HG03571 (cell line): Measurements from ENCODE around the gene KCNE3.

Experiments
- ATAC-seq: cut with Tn5 transposase; IDR thresholded peaks from one replicate; pipeline ENCODE4 v1.9.1; 2021; ENCODE audit not compliant: unreplicated experiment

The KCNE3 gene

GRCh38 chr11:74471668-74472429 is 4.5 kb upstream of the KCNE3 start:
- ATAC-seq: no peak

- no peak for ATAC-seq
These were observed 3.7 kb upstream of the KCNE3 start for GRCh38 chr11:74471037-74471436.

- ATAC-seq: no peak
These were observed 3.2 kb upstream of the KCNE3 start for GRCh38 chr11:74470526-74470925.

- ATAC-seq: no peak
These were observed 1.6 kb upstream of the KCNE3 start for GRCh38 chr11:74468936-74469335.

GRCh38 chr11:74468521-74468920 is 1.2 kb upstream of the KCNE3 start:
- no peak for ATAC-seq

GRCh38 chr11:74468058-74468457 is 709 bp upstream of the KCNE3 start:
- ATAC-seq: no peak

GRCh38 chr11:74465291-74465708 is 2.0 kb downstream of the KCNE3 start:
- ATAC-seq: no peak

- ATAC-seq: no peak
These were observed 2.6 kb downstream of the KCNE3 start for GRCh38 chr11:74464746-74465145.

GRCh38 chr11:74463216-74463615 is 4.1 kb downstream of the KCNE3 start:
- no peak for ATAC-seq

GRCh38 chr11:74462631-74463030 is 4.7 kb downstream of the KCNE3 start:
- ATAC-seq: no peak

- no peak for ATAC-seq
These were observed 5.3 kb downstream of the KCNE3 start for GRCh38 chr11:74462009-74462408.

DNA sequence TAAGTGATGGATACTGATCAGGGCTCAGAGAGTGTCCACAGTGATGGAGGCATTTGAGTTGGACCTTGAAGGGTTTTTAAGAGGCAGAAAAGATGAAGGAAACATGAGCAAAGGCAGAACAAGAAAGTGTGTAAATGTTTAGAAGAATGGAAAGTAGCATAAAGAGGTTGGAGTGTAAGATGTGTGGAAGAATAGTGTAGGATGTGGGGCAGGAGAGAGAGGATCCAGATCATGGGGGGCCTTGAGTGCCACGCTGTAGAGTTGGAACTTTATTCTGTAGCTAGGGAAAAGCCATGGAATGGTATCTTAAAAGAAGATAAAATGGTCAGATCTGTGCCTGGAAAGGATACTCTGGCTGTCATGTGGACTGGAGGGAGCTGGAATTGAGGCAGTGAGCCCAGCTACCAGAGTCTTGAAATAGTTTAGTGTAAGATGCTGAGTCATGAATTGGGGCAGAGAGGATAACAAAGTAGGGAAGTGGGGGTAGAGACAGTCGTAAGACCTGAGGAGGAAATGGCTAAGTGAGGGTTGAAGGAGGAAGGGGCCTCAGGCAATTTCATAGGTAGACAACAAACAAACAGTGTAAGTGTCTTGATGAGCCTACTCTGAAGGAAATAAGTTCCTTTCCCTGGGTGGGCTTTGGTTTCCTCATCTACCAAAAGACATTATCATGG is 6.7 kb downstream of the KCNE3 start:
- ATAC-seq: no peak

DNA sequence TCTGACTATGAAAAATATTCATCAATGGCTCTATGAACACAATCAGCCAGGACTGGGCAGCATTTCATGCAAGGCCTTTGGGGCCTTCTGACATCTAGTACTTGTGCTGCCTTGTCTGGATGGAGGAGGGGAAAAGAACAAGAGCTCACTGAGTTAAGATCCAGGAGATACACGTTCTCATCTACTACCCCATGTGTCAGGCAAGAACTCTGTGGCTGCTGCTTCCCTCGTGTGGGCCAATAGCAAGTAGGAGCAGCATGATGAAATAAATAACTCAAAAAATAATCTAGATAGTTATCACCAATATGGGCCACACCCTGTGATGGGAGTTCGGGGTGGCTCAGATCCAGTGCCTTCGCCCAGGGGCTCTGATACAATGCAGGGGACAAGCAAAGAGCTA is 7.3 kb downstream of the KCNE3 start:
- no peak for ATAC-seq

- ATAC-seq: no peak
These were observed 7.8 kb downstream of the KCNE3 start for GRCh38 chr11:74459584-74459983.

DNA sequence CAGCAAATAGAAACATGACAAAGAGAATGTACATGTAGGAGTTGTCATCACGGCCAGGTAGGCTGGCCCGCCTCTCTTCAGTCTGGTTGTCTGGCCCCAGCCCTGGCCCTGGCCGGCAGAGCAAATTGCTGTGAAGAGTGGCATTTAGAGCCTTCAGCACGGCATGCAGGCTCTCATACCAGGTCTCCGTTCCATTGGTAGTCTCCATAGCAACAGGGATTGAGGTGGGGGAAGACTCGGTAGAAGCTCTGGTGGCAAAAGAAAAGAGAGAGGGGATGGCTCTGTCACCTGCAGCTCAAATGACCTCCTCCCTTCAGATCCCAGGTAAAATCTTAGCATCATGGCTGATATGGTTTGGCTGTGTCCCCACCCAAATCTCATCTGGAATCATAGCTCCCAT is 10.0 kb downstream of the KCNE3 start:
- no peak for ATAC-seq

DNA sequence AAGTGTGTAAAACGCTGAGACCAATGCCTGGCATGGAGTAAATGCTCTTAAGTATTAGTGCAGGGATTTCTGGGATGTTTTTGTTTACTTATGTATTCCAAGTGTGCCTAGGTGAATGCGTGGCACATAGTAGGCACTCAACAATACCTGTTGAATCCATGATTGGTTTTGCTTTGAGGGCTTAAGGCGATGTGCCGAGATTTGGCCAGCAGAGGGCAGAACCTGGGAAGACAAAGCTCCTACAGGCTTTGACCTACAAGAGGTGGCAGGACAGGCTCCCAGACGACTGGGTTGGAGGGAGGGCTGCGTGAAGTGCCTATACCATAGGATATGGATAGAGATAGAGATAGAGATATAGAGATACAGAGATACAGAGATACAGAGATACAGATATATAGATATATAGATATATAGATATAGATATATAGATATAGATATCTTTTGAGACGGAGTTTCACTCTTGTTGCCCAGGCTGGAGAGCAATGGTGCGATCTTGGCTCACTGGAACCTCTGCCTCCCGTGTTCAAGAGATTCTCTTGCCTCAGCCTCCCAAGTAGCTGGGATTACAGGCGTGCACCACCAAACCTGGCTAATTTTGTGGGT is 13.9 kb downstream of the KCNE3 start:
- ATAC-seq: peak; percentile 59

GRCh38 chr11:74452366-74452765 is 15.0 kb downstream of the KCNE3 start:
- no peak for ATAC-seq

DNA sequence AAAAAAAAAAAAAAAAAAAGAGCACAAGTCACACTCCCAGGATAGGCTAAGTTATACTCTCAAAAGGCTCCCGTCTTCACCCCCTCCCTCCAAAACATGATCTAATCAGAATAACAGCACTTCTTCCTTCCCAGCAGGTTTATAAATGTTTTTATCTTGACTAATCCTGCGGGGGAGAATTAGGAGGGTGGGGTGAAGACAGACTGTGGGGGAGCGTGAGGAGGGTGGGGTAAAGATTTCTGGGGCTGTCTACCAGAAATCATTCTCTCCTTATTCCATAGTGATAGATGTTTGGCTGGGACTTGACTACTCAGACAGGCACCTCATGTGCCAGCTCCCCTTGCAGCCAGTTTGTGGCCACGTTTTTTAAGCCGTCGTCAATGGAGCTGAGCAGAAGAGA is 17.0 kb downstream of the KCNE3 start:
- ATAC-seq: no peak

DNA sequence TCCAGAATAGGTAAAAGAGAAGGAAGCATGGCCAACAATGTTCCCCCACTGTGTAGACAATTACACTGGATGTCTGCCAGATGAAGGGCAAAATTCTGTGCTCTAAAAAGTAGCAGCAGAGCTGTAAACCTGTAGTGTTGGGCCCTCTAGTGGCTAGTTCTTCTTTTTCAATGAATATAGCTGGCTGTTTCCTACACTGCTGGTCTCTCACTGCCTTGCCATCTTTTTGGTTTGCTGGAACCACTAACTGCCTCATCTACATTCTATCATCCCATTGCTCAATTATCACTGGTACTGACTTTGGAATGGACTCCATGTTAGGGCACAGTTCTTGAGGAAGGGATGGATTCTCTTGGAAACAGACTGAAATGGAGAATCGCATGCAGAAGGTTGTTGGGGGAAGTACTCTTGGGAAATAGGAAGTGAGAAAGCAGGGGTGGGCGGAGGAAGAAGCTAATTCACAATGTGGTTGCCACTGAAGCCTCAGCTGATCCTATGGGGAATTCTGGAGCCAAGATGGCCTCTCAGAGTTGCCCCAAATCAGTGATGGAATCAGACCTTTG is 17.9 kb downstream of the KCNE3 start:
- ATAC-seq: peak; percentile 63

GRCh38 chr11:74447720-74448119 is 19.6 kb downstream of the KCNE3 start:
- ATAC-seq: no peak

GRCh38 chr11:74446532-74446938 is 20.8 kb downstream of the KCNE3 start:
- ATAC-seq: no peak
